Measurements from ENCODE around the gene CAMK2A. TPM values are rescaled to one million over a fixed set of nuclear protein-coding genes. Genes with fewer than 3 reads are reported as not detected.

CAMK2A gene
- polyA plus RNA-seq, 1 experiment: 0.37 TPM

- no peak overlapping the region for H3K4me3 ChIP-seq (ENCODE audit: low read depth, low read length)
- CTCF ChIA-PET: no interaction called here
- no peak overlapping the region for H3K27ac ChIP-seq (ENCODE audit: low read depth, low read length)
- H3K27me3 ChIP-seq (ENCODE audit: control insufficient read depth, insufficient read depth, low read length): no peaks in the 10 kb centered on the region
- TF ChIP-seq, protein P1, sequence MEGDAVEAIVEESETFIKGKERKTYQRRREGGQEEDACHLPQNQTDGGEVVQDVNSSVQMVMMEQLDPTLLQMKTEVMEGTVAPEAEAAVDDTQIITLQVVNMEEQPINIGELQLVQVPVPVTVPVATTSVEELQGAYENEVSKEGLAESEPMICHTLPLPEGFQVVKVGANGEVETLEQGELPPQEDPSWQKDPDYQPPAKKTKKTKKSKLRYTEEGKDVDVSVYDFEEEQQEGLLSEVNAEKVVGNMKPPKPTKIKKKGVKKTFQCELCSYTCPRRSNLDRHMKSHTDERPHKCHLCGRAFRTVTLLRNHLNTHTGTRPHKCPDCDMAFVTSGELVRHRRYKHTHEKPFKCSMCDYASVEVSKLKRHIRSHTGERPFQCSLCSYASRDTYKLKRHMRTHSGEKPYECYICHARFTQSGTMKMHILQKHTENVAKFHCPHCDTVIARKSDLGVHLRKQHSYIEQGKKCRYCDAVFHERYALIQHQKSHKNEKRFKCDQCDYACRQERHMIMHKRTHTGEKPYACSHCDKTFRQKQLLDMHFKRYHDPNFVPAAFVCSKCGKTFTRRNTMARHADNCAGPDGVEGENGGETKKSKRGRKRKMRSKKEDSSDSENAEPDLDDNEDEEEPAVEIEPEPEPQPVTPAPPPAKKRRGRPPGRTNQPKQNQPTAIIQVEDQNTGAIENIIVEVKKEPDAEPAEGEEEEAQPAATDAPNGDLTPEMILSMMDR (IDR thresholded peaks at IDR 0.05; ENCODE audit: low read depth, low read length): no peak
- POLR2A ChIA-PET: no interaction called here
- no peaks in the 10 kb centered on the region; the same call in 1 of the 2 replicates for H3K9me3 ChIP-seq (ENCODE audit: control insufficient read depth, insufficient read depth, low read length)
- no peak for DNase-seq (ENCODE audit: low read depth, low spot score)
Measured at GRCh38 chr5:150210644-150211043, 78.9 kb downstream of the CAMK2A start.

DNA sequence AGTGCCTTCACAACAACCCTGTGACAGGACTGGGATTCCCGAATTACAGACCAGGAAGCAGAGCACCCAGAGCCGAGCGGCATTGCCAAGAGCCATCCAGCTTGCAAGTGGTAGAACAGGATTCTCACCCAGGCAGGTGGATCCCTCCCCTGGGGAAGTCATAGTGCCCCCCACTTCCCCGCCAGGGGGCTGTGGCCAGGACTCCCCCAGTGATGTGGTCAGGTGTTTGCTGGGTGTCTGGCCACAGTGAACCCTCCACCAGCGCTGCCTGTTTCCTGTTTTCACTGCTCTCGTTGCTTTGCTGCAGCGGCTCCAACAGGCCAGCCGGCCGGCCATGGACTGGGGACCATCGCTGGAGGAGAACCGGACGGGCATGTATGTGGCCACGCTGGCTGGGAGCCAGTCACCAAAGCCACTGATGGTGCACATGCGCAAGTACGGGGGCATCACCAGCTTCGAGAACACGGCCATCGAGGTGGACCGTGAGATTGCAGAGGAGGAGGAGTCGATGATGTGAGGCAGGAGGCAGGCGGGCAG is 80.4 kb downstream of the CAMK2A start:
- TF ChIP-seq, protein P1 (IDR thresholded peaks at IDR 0.05; ENCODE audit: low read depth, low read length): no peak
- no peak for DNase-seq (ENCODE audit: low read depth, low spot score)
- CTCF ChIA-PET: interaction anchor here (1.1 kb wide), 1 partner anchor 227 kb away, joined by 3 read pairs; no protein-coding TSS in a partner anchor
- POLR2A ChIA-PET: no interaction called here
- peak overlapping the region; percentile 3 for H3K27ac ChIP-seq (ENCODE audit: low read depth, low read length)
- no peak overlapping the region for H3K4me3 ChIP-seq (ENCODE audit: low read depth, low read length)
- H3K27me3 ChIP-seq (ENCODE audit: control insufficient read depth, insufficient read depth, low read length): no peaks in the 10 kb centered on the region
- H3K9me3 ChIP-seq (ENCODE audit: control insufficient read depth, insufficient read depth, low read length): no peaks in the 10 kb centered on the region; the same call in 1 of the 2 replicates

DNA sequence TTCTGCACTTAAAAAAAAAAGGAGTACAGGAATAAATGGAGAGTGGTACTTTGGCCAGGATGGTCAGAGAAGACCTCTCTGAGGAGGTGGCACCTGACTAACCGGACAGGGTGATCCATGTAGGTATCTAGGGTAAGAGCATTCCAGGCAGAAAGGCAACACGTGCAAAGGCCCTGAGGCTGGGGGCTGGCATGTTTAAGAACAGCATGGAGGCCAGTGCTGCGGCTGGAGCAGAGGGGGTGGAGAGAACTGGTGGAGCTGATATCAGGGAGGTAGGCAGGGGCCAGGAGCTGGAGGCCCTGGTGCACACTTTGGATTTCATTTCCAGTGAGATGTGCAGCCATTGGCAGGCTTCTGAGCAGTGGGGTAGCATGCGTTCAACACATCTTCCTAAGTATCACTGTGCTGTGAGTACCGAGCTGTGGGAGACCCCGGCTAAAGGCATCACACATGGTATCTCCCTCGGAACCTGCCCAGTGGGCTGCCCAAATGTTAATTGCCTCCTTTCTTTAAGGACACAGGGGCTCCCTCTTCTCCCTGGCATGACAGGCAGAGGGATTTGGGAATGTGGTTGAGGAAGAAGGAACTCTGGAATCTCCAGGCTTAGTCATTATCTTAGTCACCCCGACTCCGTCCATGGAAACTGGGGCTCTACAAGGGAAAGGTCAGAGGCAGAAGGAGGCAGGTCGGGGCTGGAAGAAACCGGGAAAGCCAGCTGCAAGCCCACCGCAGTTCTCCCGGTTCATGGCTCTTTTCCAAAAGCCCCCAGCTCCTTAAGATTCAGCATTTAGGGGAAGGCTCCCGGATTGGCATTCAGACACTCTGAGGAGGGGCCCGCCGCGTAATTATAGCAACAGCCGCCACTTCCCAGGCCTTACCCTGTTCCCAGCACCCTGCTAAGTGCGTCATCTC is 81.1 kb downstream of the CAMK2A start:
- DNase-seq (ENCODE audit: low read depth, low spot score): no peak
- TF ChIP-seq, protein P1 (IDR thresholded peaks at IDR 0.05; ENCODE audit: low read depth, low read length): no peak
- no peak overlapping the region for H3K4me3 ChIP-seq (ENCODE audit: low read depth, low read length)
- no peaks in the 10 kb centered on the region for H3K27me3 ChIP-seq (ENCODE audit: control insufficient read depth, insufficient read depth, low read length)
- peak overlapping the region; percentile 3 for H3K27ac ChIP-seq (ENCODE audit: low read depth, low read length)
- ChIA-PET CTCF (interaction anchor here (1.0 to 1.1 kb wide), 2 partner anchors 10 to 228 kb away, joined by 3 to 4 read pairs; no protein-coding TSS in a partner anchor), POLR2A (no interaction called here)
- H3K9me3 ChIP-seq (ENCODE audit: control insufficient read depth, insufficient read depth, low read length): no peaks in the 10 kb centered on the region; the same call in 1 of the 2 replicates

- TF ChIP-seq, protein P1 (IDR thresholded peaks at IDR 0.05; ENCODE audit: low read depth, low read length): no peak
- H3K4me3 ChIP-seq (ENCODE audit: low read depth, low read length): no peak overlapping the region
- no peak for DNase-seq (ENCODE audit: low read depth, low spot score)
- POLR2A ChIA-PET: no interaction called here
- no peaks in the 10 kb centered on the region for H3K27me3 ChIP-seq (ENCODE audit: control insufficient read depth, insufficient read depth, low read length)
- H3K27ac ChIP-seq (ENCODE audit: low read depth, low read length): no peak overlapping the region
- H3K9me3 ChIP-seq (ENCODE audit: control insufficient read depth, insufficient read depth, low read length): no peaks in the 10 kb centered on the region; the same call in 1 of the 2 replicates
- CTCF ChIA-PET: interaction anchor here (1.3 to 2.6 kb wide), 2 partner anchors 10 to 45 kb away, joined by 6 read pairs; no protein-coding TSS in a partner anchor
Measured at GRCh38 chr5:150206779-150207115, 82.8 kb downstream of the CAMK2A start.

Data from AG04450 (cell line).